Measurements from ENCODE around the gene ANGPTL8. TPM values are rescaled to one million over a fixed set of nuclear protein-coding genes. Genes with fewer than 3 reads are reported as not detected.

ANGPTL8 gene
- total and polyA plus RNA-seq, 2 of the 13 experiments (the other 11 are each of a cell fraction or from before 2014, with no cell fraction given) = 27.3 to 243 TPM

- TF ChIP-seq PAXIP1 (CRISPR knock-in tag; conservative IDR thresholded peaks at IDR 0.05) = peak; percentile 86
- no peak for TF ChIP-seq ZFP62 (CRISPR knock-in tag; IDR thresholded peaks at IDR 0.05)
- TF ChIP-seq ZNF292 (CRISPR knock-in tag; IDR thresholded peaks at IDR 0.05; ENCODE audit: borderline replicate concordance, low read depth) = 0 out of 2 replicates have a peak, but pooled peaks have one; percentile 15
- no peak for TF ChIP-seq CHCHD3 (CRISPR knock-in tag; IDR thresholded peaks at IDR 0.05)
- TF ChIP-seq SKI (IDR thresholded peaks at IDR 0.05; ENCODE audit: partially characterized antibody) = peak; percentile 99
- peak; percentile 86 for TF ChIP-seq MED13 (CRISPR knock-in tag; IDR thresholded peaks at IDR 0.05)
- TF ChIP-seq ZNF607 (CRISPR knock-in tag; IDR thresholded peaks at IDR 0.05; ENCODE audit: borderline replicate concordance) = no peak; the same call in none of the 2 replicates
- TF ChIP-seq ARHGAP35 (CRISPR knock-in tag; IDR thresholded peaks at IDR 0.05; ENCODE audit: borderline replicate concordance) = no peak; the same call in 1 of the 2 replicates
- TF ChIP-seq ZNF44 (CRISPR knock-in tag; IDR thresholded peaks at IDR 0.05) = 0 out of 2 replicates have a peak, but pooled peaks have one; percentile 48
- no peak for TF ChIP-seq ZMAT5 (CRISPR knock-in tag; IDR thresholded peaks at IDR 0.05; ENCODE audit: borderline replicate concordance, low read depth)
- TF ChIP-seq, protein P1, sequence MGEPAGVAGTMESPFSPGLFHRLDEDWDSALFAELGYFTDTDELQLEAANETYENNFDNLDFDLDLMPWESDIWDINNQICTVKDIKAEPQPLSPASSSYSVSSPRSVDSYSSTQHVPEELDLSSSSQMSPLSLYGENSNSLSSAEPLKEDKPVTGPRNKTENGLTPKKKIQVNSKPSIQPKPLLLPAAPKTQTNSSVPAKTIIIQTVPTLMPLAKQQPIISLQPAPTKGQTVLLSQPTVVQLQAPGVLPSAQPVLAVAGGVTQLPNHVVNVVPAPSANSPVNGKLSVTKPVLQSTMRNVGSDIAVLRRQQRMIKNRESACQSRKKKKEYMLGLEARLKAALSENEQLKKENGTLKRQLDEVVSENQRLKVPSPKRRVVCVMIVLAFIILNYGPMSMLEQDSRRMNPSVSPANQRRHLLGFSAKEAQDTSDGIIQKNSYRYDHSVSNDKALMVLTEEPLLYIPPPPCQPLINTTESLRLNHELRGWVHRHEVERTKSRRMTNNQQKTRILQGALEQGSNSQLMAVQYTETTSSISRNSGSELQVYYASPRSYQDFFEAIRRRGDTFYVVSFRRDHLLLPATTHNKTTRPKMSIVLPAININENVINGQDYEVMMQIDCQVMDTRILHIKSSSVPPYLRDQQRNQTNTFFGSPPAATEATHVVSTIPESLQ (CRISPR knock-in tag; conservative IDR thresholded peaks at IDR 0.05) = 0 out of 2 replicates have a peak, but pooled peaks have one; percentile 21
- 0 out of 2 replicates have a peak, but pooled peaks have one; percentile 45 for TF ChIP-seq KLF9 (CRISPR knock-in tag; IDR thresholded peaks at IDR 0.05; ENCODE audit: low read depth)
- peak; percentile 98 for TF ChIP-seq HIC2 (CRISPR knock-in tag; IDR thresholded peaks at IDR 0.05; ENCODE audit: low read depth)
- TF ChIP-seq DR1 (CRISPR knock-in tag; IDR thresholded peaks at IDR 0.05) = peak; percentile 44; the same call in 1 of the 2 replicates
- TF ChIP-seq, protein P2, sequence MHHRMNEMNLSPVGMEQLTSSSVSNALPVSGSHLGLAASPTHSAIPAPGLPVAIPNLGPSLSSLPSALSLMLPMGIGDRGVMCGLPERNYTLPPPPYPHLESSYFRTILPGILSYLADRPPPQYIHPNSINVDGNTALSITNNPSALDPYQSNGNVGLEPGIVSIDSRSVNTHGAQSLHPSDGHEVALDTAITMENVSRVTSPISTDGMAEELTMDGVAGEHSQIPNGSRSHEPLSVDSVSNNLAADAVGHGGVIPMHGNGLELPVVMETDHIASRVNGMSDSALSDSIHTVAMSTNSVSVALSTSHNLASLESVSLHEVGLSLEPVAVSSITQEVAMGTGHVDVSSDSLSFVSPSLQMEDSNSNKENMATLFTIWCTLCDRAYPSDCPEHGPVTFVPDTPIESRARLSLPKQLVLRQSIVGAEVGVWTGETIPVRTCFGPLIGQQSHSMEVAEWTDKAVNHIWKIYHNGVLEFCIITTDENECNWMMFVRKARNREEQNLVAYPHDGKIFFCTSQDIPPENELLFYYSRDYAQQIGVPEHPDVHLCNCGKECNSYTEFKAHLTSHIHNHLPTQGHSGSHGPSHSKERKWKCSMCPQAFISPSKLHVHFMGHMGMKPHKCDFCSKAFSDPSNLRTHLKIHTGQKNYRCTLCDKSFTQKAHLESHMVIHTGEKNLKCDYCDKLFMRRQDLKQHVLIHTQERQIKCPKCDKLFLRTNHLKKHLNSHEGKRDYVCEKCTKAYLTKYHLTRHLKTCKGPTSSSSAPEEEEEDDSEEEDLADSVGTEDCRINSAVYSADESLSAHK (CRISPR knock-in tag; IDR thresholded peaks at IDR 0.05; ENCODE audit: borderline replicate concordance) = no peak
- TF ChIP-seq SMYD3 (CRISPR knock-in tag; IDR thresholded peaks at IDR 0.05) = peak; percentile 62; the same call in 1 of the 2 replicates
These were observed 2.8 kb upstream of the ANGPTL8 start (continued) for GRCh38 chr19:11236324-11237301.

All from HepG2 (cell line).